Central memory CD8-positive, alpha-beta T cell (primary cell): ENCODE data around the gene SLC2A4.

Experiments
- ATAC-seq: fragments of 150-1000 bp; cut with Tn5 transposase; replicated peaks from 2 replicates; pipeline ENCODE4 v1.10.0; 2022; ENCODE audit warnings: mild to moderate bottlenecking, moderate FRiP score, moderate number of reproducible peaks; ENCODE audit not compliant: poor library complexity, severe bottlenecking; ENCODE audit errors: extremely low read depth
- DNase-seq, 2 donors: peaks; one replicate each; pipeline ENCODE4 v3.0.0; 2021; ENCODE audit warnings: low spot score in 2 of 2
- H3K27ac Mint-ChIP-seq: one replicate; pipeline ENCODE4 v1.8.0; 2022; ENCODE audit warnings: low read depth, mild to moderate bottlenecking, moderate library complexity, mixed read lengths
- H3K27me3 Mint-ChIP-seq: one replicate; pipeline ENCODE4 v1.8.0; 2022; ENCODE audit warnings: mixed read lengths
- H3K36me3 Mint-ChIP-seq: one replicate; pipeline ENCODE4 v1.8.0; 2022; ENCODE audit warnings: mild to moderate bottlenecking, moderate library complexity, mixed read lengths; ENCODE audit not compliant: insufficient read depth
- H3K4me1 Mint-ChIP-seq: one replicate; pipeline ENCODE4 v1.8.0; 2022; ENCODE audit warnings: mixed read lengths
- H3K4me3 Mint-ChIP-seq: one replicate; pipeline ENCODE4 v1.8.0; 2022; ENCODE audit warnings: mild to moderate bottlenecking, moderate library complexity, mixed read lengths
- H3K9me3 Mint-ChIP-seq: one replicate; pipeline ENCODE4 v1.8.0; 2022; ENCODE audit warnings: mixed read lengths

Gene SLC2A4

DNA sequence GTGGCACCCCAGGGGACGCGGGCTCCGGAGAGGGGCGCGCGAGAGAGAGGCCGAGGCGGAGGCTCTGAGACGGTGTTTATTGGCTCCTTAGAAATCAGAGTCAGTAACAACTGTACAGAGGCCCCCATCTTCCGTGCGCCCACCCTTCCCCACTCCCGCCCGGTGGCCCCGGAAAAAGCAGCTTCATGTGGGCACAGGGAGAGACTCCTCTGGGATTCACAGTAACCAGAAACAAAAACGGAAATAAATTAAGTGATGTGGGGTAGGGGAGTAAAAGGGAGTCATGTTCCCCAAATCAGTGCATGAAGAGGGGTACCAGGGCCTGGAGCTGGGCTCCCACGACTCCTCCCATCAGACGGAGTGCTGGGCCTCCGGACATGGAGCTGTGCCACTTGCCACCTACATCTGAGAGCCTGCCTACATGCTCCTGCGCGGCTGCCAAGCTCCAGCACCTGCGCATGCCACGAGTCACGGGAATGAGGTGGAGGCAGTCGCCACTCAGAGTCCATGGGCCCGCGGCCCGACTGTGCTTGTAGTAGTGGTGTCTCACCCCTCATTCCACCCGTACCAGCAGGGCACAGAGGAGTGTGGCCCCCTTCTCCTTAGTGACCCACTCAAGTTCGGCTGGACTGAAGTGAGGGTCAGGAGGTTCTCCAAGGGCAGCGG is 34.2 kb downstream of the SLC2A4 start:
- Mint-ChIP-seq H3K27me3 (no peaks in the 10 kb centered on the region), H3K36me3 (peaks cover 48% of the 10 kb centered on the region), H3K9me3 (no peaks in the 10 kb centered on the region), H3K4me1 (peaks cover 51% of the 10 kb centered on the region), H3K4me3 (peak overlapping the region; percentile 94), H3K27ac (peak overlapping the region; percentile 93)
- ATAC-seq (no peak), DNase-seq (no peak)

DNA sequence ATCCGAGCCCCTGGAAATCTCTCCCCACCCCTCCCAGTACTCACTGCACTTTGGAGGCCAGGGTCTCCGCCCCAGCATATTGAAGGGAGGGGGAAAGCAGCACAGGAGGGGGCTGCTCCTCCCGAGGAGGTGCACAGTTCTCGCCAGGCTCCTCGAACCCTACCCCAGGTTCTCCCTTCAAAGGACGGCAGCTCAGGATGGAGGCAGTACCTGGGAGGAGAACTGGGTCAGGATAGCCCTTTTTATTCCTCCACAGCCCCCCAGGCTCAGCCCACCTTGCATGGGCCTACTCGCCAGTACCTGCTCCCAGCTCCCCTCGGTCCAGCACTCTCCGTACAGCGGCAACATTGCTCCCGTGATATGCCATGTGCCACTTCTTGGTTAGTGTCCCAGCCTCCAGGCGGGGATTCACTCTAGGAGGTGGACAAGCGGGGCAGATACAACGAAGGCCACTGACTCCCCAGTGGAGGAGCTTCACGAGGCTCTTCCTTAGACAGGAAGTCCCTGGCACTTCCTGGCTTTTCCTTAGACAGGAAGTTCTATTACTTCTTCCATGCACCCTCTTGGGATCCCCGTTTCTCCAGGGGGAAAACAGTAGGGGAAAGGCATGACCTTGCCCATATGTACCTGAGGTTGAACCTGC is 35.8 kb downstream of the SLC2A4 start:
- no peaks in the 10 kb centered on the region for H3K9me3 Mint-ChIP-seq
- ATAC-seq (no peak), DNase-seq (no peak)
- no peaks in the 10 kb centered on the region for H3K27me3 Mint-ChIP-seq
- no peak overlapping the region for H3K27ac Mint-ChIP-seq
- peaks cover 38% of the 10 kb centered on the region for H3K36me3 Mint-ChIP-seq
- peak overlapping the region; percentile 31 for H3K4me3 Mint-ChIP-seq
- H3K4me1 Mint-ChIP-seq: peaks cover 39% of the 10 kb centered on the region

DNA sequence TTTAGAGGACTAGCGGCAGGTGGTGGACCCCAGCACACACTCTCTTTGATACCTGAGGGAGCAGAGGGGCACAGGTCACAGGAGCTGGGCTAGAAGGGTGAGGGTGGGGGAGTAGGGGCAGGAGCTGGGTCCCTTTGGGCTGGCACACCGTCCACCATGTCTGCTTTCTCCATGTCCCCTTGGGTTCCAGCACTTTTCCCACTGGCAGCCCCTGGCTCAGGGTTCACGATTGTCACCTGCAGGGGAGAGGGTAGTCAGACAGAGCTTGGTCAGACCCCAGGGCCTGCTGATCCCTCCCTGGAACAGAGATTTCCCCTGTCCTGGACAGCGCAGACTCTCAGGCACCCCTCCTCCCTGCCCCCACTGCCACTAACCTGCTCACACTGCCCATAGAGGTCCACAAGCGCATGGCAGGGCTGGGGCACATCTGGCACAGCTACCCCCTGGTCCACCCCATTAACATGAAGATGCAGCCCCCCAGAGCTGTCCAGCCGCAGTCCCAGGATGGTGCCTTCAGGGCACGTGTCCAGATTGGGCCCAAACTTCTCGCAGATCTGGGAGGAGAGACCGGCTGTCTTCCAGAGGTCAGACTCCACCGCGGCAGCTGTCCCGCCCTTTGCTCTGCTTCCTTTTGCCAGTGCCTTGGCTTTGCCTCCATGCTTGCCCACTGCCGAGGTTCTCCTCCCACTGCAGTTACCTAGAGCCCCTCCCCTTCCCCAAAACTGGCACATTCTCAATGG is 36.8 kb downstream of the SLC2A4 start:
- Mint-ChIP-seq H3K36me3 (peaks cover 28% of the 10 kb centered on the region), H3K4me1 (peaks cover 29% of the 10 kb centered on the region), H3K27me3 (no peaks in the 10 kb centered on the region), H3K27ac (no peak overlapping the region), H3K9me3 (no peaks in the 10 kb centered on the region), H3K4me3 (no peak overlapping the region)
- DNase-seq (no peak), ATAC-seq (no peak)

DNA sequence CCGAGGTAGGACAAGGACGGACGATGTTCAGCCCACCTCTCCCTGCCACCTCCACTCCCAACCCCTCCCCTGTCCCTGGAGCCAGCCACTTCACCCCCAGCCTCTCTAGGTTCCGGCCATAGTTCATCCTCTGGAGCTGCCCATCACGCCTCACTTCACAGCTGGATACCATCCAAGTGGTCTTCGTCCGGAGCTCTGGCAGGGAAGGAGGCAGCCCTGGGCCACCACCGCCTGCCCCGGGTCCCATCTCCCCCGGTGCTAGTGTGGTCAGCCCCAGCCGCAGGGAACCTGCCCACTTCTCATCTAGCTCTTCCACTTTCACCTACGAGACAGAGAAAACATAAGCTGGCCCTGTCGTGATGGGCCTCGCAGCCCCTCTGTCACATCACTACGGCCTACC is 39.9 kb downstream of the SLC2A4 start:
- Mint-ChIP-seq H3K4me1 (peaks cover 6% of the 10 kb centered on the region), H3K4me3 (no peak overlapping the region), H3K27ac (no peak overlapping the region), H3K36me3 (peaks cover 9% of the 10 kb centered on the region), H3K27me3 (no peaks in the 10 kb centered on the region), H3K9me3 (no peaks in the 10 kb centered on the region)
- ATAC-seq (no peak), DNase-seq (no peak)

DNA sequence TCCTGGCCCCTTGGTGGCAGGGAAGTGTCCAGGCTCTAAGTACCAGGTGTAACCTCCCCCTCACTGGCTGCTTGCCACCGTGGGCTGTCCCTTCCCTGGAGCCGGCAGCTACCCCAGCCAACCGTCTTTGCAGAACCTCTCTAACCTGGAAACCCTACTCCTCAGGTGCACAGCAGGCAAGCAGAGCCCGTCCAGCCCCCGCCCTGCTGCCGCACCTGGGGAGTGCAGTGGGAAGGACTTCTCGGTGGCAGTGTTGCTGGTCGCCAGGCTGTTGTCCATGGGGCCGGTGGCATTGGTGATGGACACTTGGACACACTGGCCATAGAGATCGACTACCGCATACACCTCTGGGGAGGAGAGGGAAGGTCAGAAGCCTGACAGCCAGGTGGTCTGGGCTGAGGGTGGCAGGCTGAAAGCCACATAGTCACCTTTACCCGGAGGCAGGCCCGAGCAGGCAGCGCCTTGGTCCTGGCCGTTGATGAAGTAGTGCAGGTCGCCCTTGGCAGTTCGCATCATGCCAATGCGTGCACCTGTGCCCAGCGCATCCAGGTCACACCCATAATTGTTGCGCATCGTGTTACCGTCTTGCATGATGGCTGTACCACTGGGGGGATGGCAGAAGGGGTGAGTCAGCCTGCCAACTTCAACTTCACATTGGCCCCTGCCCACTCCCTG is 41.1 kb downstream of the SLC2A4 start:
- ATAC-seq: no peak
- H3K27ac Mint-ChIP-seq: no peak overlapping the region
- peaks cover 11% of the 10 kb centered on the region for H3K36me3 Mint-ChIP-seq
- peaks cover 5% of the 10 kb centered on the region for H3K4me1 Mint-ChIP-seq
- DNase-seq: no peak
- H3K9me3 Mint-ChIP-seq: no peaks in the 10 kb centered on the region
- no peak overlapping the region for H3K4me3 Mint-ChIP-seq
- no peaks in the 10 kb centered on the region for H3K27me3 Mint-ChIP-seq

DNA sequence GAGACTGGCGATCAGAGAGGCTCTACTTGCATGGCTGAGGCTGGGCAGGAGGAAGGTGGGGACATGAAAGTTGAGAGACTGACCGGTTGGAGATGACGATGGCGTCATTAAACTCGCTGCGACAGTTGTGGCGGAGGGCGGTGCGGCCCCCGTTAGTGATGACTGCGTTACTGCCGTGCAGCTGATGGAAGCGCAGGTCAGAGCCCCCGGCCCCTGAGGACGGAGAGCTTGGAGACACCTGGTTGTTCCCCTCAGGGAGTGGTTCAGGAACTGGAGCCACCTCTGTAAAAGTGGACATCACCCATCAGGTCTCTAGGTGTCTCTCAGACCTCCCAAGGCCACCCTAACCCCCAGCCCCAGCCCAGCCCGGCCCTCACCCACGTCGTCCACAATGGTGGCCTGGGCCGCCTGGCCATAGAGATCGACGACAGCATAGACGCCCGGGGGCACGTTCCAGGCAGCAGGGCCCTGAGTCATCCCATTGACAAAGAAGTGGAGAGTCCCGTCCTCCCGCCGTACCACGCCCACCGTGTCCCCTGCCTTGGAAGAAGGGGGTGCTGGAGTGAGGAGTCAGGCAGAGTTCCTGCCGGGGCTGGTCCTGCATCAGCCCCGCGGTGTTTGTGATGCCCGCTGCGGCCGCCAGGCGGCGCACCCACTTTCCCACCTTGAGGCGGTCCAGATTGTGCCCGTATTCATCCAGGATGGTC is 42.4 kb downstream of the SLC2A4 start:
- no peak overlapping the region for H3K27ac Mint-ChIP-seq
- H3K36me3 Mint-ChIP-seq: peaks cover 10% of the 10 kb centered on the region
- peak; percentile 54 to 67 for DNase-seq

DNA sequence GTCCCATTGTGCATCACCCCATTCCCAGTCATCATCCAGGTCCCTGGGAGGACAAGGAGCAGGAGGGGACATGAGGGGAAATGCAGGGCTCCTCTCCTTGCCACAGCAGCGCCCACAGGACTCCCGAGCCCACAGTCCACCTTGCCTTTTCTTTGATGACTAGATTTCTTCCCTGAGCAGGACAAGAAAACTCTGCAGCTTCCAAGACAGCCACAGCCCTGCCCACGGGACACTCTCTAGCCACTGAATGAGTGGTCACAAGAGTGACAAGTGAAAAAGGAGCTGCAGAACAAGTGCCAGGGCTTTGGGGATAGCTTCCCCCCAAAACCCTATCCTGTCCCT is 42.9 kb downstream of the SLC2A4 start:
- Mint-ChIP-seq H3K4me3 (no peak overlapping the region), H3K4me1 (peaks cover 19% of the 10 kb centered on the region), H3K27me3 (no peaks in the 10 kb centered on the region), H3K27ac (no peak overlapping the region), H3K36me3 (peaks cover 11% of the 10 kb centered on the region), H3K9me3 (no peaks in the 10 kb centered on the region)
- DNase-seq: no peak
- ATAC-seq: no peak

More for the DNA sequence above, 42.4 kb downstream of the SLC2A4 start:
- Mint-ChIP-seq H3K9me3 (no peaks in the 10 kb centered on the region), H3K4me3 (no peak overlapping the region), H3K27me3 (no peaks in the 10 kb centered on the region), H3K4me1 (peaks cover 17% of the 10 kb centered on the region)
- ATAC-seq: no peak

DNA sequence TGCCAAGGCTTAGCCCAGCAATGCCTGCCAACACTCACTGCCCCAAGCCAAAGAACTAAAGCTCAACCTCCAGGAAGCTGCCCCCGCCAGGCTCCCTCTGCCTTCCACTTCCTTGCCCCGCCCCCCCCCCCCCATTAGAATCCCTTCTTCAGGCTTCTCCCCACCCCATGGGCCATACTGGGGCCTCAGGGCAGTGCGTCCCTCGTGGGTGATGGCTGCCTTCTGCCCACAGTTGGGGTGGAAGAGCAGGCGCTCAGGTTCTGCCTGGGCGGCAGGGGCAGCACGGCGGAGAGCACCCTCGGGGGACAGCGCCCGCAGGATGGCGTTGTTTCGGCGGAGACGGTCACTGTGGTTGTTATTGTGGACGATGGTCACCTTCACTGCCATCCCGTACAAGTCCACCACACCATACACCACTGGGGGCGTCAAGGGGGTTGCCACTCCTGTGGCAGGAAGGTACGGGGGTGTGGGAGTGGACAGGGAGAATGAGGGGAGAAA is 43.6 kb downstream of the SLC2A4 start:
- no peaks in the 10 kb centered on the region for H3K27me3 Mint-ChIP-seq
- no peak overlapping the region for H3K4me3 Mint-ChIP-seq
- H3K36me3 Mint-ChIP-seq: peaks cover 17% of the 10 kb centered on the region
- ATAC-seq (no peak), DNase-seq (no peak)
- no peaks in the 10 kb centered on the region for H3K9me3 Mint-ChIP-seq
- no peak overlapping the region for H3K27ac Mint-ChIP-seq
- H3K4me1 Mint-ChIP-seq: peaks cover 25% of the 10 kb centered on the region

DNA sequence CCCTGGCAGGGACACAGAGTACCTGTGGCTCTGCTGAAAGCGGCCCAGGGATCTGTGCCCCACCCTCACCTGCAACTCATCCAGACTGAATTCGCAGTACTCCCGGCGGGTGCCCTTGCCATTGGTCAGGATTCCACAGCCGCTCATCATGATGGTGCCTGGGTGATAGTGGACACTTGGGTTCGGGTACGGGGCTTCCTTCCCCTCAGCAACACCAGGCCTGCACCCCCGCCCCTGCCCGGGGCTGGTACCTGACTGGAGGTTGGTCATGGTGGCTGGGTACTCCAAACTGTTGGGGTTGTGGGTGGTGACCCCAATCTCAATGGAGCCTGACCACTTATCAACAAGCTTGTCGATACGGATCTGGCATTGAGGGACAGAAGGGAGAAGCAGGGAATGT is 44.7 kb downstream of the SLC2A4 start:
- DNase-seq (no peak), ATAC-seq (no peak)
- Mint-ChIP-seq H3K9me3 (no peaks in the 10 kb centered on the region), H3K4me1 (peaks cover 27% of the 10 kb centered on the region), H3K27me3 (no peaks in the 10 kb centered on the region), H3K27ac (no peak overlapping the region), H3K4me3 (no peak overlapping the region), H3K36me3 (peaks cover 15% of the 10 kb centered on the region)

DNA sequence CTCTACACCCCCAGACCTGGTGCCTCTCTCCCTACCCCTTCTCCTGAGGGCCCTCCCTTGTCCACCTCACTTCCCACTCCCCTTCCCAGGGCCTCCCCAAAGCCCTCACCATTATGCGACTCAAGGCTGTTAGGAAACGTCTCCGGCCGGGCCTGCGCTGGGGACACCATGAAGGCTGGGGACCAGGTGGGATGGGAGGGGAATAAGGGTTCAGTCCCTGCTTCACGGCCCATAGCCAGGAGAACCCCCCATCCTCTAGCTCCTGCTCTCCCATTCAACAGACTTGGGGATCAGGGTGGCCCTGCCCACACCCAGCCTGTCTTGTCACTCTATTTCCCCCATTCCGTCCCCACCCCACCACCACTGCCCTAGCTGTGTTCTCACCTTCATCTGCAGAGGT is 45.5 kb downstream of the SLC2A4 start:
- Mint-ChIP-seq H3K27me3 (no peaks in the 10 kb centered on the region), H3K4me3 (no peak overlapping the region), H3K27ac (no peak overlapping the region), H3K4me1 (peaks cover 27% of the 10 kb centered on the region), H3K36me3 (peaks cover 11% of the 10 kb centered on the region), H3K9me3 (no peaks in the 10 kb centered on the region)
- no peak for DNase-seq
- no peak for ATAC-seq

DNA sequence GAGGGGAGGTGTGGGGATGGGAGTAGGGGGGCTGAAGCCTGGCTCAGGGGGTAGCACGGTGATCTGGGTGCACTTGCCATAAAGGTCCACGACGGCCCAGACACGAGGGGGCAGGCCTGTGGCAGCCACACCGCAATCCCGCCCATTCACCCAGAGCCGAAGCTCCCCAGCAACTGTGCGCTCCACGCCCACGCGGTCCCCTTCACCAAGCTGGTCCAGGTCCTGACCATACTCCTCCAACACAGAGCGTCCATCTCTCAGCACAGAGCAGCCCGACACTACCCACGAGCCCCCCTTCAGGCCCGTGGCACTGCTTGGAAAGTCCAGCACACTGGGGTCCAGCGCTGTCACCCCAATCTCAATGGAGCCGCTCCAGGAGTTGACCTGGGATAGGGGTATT is 46.0 kb downstream of the SLC2A4 start:
- peaks cover 12% of the 10 kb centered on the region for H3K36me3 Mint-ChIP-seq
- no peaks in the 10 kb centered on the region for H3K27me3 Mint-ChIP-seq
- no peaks in the 10 kb centered on the region for H3K9me3 Mint-ChIP-seq
- ATAC-seq (no peak), DNase-seq (no peak)
- H3K4me3 Mint-ChIP-seq: no peak overlapping the region
- H3K27ac Mint-ChIP-seq: no peak overlapping the region
- H3K4me1 Mint-ChIP-seq: peaks cover 31% of the 10 kb centered on the region

DNA sequence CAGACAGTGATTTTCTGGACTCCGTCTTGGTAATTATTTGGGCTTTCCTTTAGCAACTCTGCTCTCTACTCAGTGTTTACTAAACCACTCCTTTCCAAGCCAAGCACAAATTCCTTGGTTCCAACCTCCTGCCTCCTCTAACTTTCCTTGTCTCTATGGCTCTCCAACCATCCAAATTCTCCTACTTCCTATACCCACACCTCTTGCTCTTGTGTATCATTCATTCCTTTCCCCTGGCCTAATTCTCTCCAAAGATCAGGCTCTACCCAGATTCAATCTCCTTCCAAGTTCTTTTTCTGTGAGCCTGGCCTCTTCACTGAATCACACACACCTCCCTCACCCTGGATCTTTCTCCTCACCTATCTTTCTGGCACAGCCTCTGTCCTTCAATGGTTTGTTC is 46.5 kb downstream of the SLC2A4 start:
- ATAC-seq (no peak), DNase-seq (no peak)
- Mint-ChIP-seq H3K4me3 (peak overlapping the region; percentile 93), H3K36me3 (peaks cover 13% of the 10 kb centered on the region), H3K4me1 (peaks cover 34% of the 10 kb centered on the region), H3K27ac (peak overlapping the region; percentile 17), H3K27me3 (no peaks in the 10 kb centered on the region), H3K9me3 (no peaks in the 10 kb centered on the region)
